H1 (cell line): ENCODE data around the gene PARD3.

Experiments
- CHD2 ChIP-seq: IDR thresholded peaks from 2 replicates; pipeline ENCODE4 v1.6.1; 2012; ENCODE audit warnings: low read length, improper control_type of control experiment
- POLR2A ChIP-seq, 2 experiments: IDR thresholded peaks; 1 replicate in 1 of 2; 2 replicates in 1 of 2; pipeline ENCODE4 v1.6.1; 2011; ENCODE audit warnings: low read depth in 2 of 2, low read length in 2 of 2, mild to moderate bottlenecking in 2 of 2; ENCODE audit errors: control extremely low read depth in 1 of 2
- POLR2AphosphoS5 ChIP-seq: IDR thresholded peaks from 2 replicates; pipeline ENCODE4 v1.6.1; 2011; ENCODE audit warnings: low read depth, low read length
- SP2 ChIP-seq: IDR thresholded peaks from 2 replicates; pipeline ENCODE4 v1.6.1; 2012; ENCODE audit warnings: mild to moderate bottlenecking, low read length, inconsistent platforms
- TAF1 ChIP-seq: IDR thresholded peaks from 2 replicates; pipeline ENCODE4 v1.6.1; 2011; ENCODE audit warnings: mild to moderate bottlenecking, low read depth, low read length
- ZNF274 ChIP-seq: IDR thresholded peaks from 2 replicates; pipeline ENCODE4 v1.7.0; 2012; ENCODE audit warnings: low read length, borderline replicate concordance; ENCODE audit errors: extremely low read depth
- TF ChIP-seq, protein P1 (sequence below), 3 experiments: IDR thresholded peaks; 1 replicate in 2 of 3; 2 replicates in 1 of 3; pipeline versions ENCODE4 v1.5.1 to v1.6.1; 2011; ENCODE audit warnings: low read length in 3 of 3, mild to moderate bottlenecking in 3 of 3, inconsistent platforms in 2 of 3, low read depth in 1 of 3, moderate library complexity in 1 of 3; ENCODE audit not compliant: insufficient read depth in 1 of 3; ENCODE audit errors: control extremely low read depth in 1 of 3

- TF ChIP-seq SP2 (no peak), CHD2 (no peak), TAF1 (no peak), ZNF274 (no peak), POLR2AphosphoS5 (no peak), POLR2A (IDR thresholded peaks at IDR 0.05; ENCODE audit: control extremely low read depth in 1 of 2, low read depth in 2 of 2, low read length in 2 of 2) (no peak)
- TF ChIP-seq, protein P1, sequence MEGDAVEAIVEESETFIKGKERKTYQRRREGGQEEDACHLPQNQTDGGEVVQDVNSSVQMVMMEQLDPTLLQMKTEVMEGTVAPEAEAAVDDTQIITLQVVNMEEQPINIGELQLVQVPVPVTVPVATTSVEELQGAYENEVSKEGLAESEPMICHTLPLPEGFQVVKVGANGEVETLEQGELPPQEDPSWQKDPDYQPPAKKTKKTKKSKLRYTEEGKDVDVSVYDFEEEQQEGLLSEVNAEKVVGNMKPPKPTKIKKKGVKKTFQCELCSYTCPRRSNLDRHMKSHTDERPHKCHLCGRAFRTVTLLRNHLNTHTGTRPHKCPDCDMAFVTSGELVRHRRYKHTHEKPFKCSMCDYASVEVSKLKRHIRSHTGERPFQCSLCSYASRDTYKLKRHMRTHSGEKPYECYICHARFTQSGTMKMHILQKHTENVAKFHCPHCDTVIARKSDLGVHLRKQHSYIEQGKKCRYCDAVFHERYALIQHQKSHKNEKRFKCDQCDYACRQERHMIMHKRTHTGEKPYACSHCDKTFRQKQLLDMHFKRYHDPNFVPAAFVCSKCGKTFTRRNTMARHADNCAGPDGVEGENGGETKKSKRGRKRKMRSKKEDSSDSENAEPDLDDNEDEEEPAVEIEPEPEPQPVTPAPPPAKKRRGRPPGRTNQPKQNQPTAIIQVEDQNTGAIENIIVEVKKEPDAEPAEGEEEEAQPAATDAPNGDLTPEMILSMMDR (IDR thresholded peaks at IDR 0.05; ENCODE audit: control extremely low read depth in 1 of 3, insufficient read depth in 1 of 3, low read depth in 1 of 3, low read length in 3 of 3), result peak in 2 of 3 experiments; percentile 11 to 27; a peak in 2 of 4 replicates
Measured at GRCh38 chr10:34737772-34738169, 77.3 kb downstream of the PARD3 start.
